OCI-LY3 (cell line): ENCODE measurements around the gene CROCC2.

ENCODE experiments used
- CTCF ChIP-seq: fragments of 200-600, 300-600 bp; sonication (generic); IDR thresholded peaks from 2 replicates; pipeline ENCODE4 v1.5.1; 2014; ENCODE audit warnings: antibody characterized with exemption, low read length, low read depth
- EZH2phosphoT487 ChIP-seq: fragments of 200-600 bp; shearing (Covaris generic); IDR thresholded peaks from 2 replicates; pipeline ENCODE4 v1.6.1; 2018; ENCODE audit warnings: antibody characterized with exemption, mixed run types, low read depth

GRCh38 chr2:241036397-241036963 lies 130.3 kb downstream of the CROCC2 start:
- TF ChIP-seq CTCF (no peak), EZH2phosphoT487 (no peak)
